Lower leg skin (tissue), 3 donors: Measurements from ENCODE around the gene CFAP20DC.

Source experiments
- CTCF ChIP-seq, 3 donors: fragments of 450-650 bp; IDR thresholded peaks; one replicate each; pipeline ENCODE4 v1.5.1; 2016; ENCODE audit warnings: antibody characterized with exemption in 3 of 3, mild to moderate bottlenecking in 3 of 3, moderate library complexity in 2 of 3
- POLR2A ChIP-seq, 2 donors: fragments of 450-650 bp; IDR thresholded peaks; one replicate each; pipeline ENCODE4 v1.6.1; 2016 to 2017; ENCODE audit warnings: antibody characterized with exemption in 2 of 2, mild to moderate bottlenecking in 1 of 2, moderate library complexity in 1 of 2

DNA sequence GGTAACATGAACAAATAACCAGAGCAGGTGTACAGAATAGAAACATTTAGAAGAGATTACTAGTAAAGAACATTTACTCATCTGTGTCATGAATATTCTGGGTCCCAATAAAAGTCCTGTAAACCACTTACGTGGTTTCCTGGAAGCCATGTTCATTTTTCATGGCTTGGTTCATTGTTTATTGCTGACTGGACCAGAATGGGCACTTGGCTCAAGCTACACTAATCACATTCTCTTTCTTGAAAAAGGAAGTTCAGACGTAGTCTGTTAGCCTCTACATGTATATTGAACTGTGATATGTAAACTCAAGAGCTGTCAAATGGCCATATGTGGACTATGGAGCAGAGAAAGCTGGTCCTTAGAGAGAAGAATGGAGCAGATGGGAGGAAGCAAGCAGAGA lies 244.9 kb downstream of the CFAP20DC start:
- TF ChIP-seq CTCF (IDR thresholded peaks at IDR 0.05) (no peak), POLR2A (IDR thresholded peaks at IDR 0.05) (no peak)
